BE2C (cell line): ENCODE measurements around the gene FMN2.
"Not testable (repeated sequence)": the region's sequence is repeated elsewhere in the genome, so short reads cannot be mapped to it uniquely, and the experiment has no call there.

Source experiments
- DNase-seq: peaks from one replicate; pipeline ENCODE4 v3.0.0-alpha.2; 2020
- H3K27me3 ChIP-seq: fragments of 250-450 bp; sonication (Bioruptor Pico); 2 replicates; pipeline ENCODE4 v1.5.1; 2020; ENCODE audit warnings: mild to moderate bottlenecking
- H3K36me3 ChIP-seq: fragments of 250-450 bp; sonication (Bioruptor Pico); 2 replicates; pipeline ENCODE4 v1.5.1; 2020; ENCODE audit warnings: mild to moderate bottlenecking
- H3K4me1 ChIP-seq: fragments of 250-450 bp; sonication (Bioruptor Pico); 2 replicates; pipeline ENCODE4 v1.5.1; 2020
- H3K4me3 ChIP-seq: 2 replicates; pipeline ENCODE4 v1.5.1; 2011; ENCODE audit warnings: low read depth, low read length
- H3K9me3 ChIP-seq: fragments of 250-450 bp; sonication (Bioruptor Pico); 2 replicates; pipeline ENCODE4 v1.5.1; 2020
- TF ChIP-seq, protein P1 (sequence below): IDR thresholded peaks from 2 replicates; pipeline ENCODE4 v1.5.1; 2012; ENCODE audit warnings: mild to moderate bottlenecking, low read depth, low read length

Gene FMN2

GRCh38 chr1:240271081-240271480 is 179.4 kb downstream of the FMN2 start:
- DNase-seq: no peak
- Histone ChIP-seq H3K36me3 (no peaks in the 10 kb centered on the region), H3K9me3 (no peaks in the 10 kb centered on the region; the same call in 1 of the 2 replicates), H3K4me3 (no peak overlapping the region), H3K4me1 (no peaks in the 10 kb centered on the region), H3K27me3 (no peaks in the 10 kb centered on the region)
- TF ChIP-seq, protein P1, sequence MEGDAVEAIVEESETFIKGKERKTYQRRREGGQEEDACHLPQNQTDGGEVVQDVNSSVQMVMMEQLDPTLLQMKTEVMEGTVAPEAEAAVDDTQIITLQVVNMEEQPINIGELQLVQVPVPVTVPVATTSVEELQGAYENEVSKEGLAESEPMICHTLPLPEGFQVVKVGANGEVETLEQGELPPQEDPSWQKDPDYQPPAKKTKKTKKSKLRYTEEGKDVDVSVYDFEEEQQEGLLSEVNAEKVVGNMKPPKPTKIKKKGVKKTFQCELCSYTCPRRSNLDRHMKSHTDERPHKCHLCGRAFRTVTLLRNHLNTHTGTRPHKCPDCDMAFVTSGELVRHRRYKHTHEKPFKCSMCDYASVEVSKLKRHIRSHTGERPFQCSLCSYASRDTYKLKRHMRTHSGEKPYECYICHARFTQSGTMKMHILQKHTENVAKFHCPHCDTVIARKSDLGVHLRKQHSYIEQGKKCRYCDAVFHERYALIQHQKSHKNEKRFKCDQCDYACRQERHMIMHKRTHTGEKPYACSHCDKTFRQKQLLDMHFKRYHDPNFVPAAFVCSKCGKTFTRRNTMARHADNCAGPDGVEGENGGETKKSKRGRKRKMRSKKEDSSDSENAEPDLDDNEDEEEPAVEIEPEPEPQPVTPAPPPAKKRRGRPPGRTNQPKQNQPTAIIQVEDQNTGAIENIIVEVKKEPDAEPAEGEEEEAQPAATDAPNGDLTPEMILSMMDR: no peak

- Histone ChIP-seq H3K4me3 (no peak overlapping the region), H3K27me3 (no peaks in the 10 kb centered on the region), H3K9me3 (no peaks in the 10 kb centered on the region), H3K4me1 (no peaks in the 10 kb centered on the region), H3K36me3 (no peaks in the 10 kb centered on the region)
- DNase-seq: no peak
- TF ChIP-seq, protein P1: no peak
These were observed 182.9 kb downstream of the FMN2 start for GRCh38 chr1:240274569-240274968.

DNA sequence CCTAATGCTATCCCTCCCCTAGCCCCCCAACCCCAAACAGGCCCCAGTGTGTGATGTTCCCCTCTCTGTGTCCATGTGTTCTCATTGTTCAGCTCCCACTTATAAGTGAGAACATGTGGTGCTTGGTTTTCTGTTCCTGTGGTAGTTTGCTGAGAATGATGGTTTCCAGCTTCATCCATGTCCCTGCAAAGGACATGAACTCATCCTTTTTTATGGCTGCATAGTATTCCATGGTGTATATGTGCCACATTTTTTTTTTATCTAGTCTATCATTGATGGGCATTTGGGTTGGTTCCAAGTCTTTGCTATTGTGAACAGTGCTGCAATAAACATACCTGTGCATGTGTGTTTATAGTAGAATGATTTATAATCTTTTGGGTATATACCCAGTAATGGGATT is 183.5 kb downstream of the FMN2 start:
- H3K4me1 ChIP-seq, H3K9me3 ChIP-seq, H3K4me3 ChIP-seq, H3K36me3 ChIP-seq, DNase-seq, H3K27me3 ChIP-seq: not testable (repeated sequence)

GRCh38 chr1:240278082-240278481 is 186.4 kb downstream of the FMN2 start:
- H3K9me3 ChIP-seq: no peaks in the 10 kb centered on the region
- no peak for DNase-seq
- H3K4me3 ChIP-seq: no peak overlapping the region
- H3K4me1 ChIP-seq: no peaks in the 10 kb centered on the region
- no peaks in the 10 kb centered on the region for H3K27me3 ChIP-seq
- no peaks in the 10 kb centered on the region for H3K36me3 ChIP-seq
- TF ChIP-seq, protein P1: no peak

- DNase-seq: no peak
- TF ChIP-seq, protein P1: no peak
- no peak overlapping the region for H3K4me3 ChIP-seq
These were observed 189.1 kb downstream of the FMN2 start for GRCh38 chr1:240280560-240281322.

GRCh38 chr1:240282061-240282830 is 190.6 kb downstream of the FMN2 start:
- TF ChIP-seq, protein P1: no peak
- no peaks in the 10 kb centered on the region for H3K9me3 ChIP-seq
- DNase-seq: no peak
- no peaks in the 10 kb centered on the region for H3K4me1 ChIP-seq
- H3K36me3 ChIP-seq: no peaks in the 10 kb centered on the region
- H3K4me3 ChIP-seq: no peak overlapping the region
- H3K27me3 ChIP-seq: no peaks in the 10 kb centered on the region

More at GRCh38 chr1:240280560-240281322, 189.1 kb downstream of the FMN2 start:
- Histone ChIP-seq H3K4me1 (no peaks in the 10 kb centered on the region), H3K9me3 (no peaks in the 10 kb centered on the region), H3K36me3 (no peaks in the 10 kb centered on the region), H3K27me3 (no peaks in the 10 kb centered on the region)
